T-helper 2 cell treated with Interferon-gamma antibody and Interleukin-4, amounts not matched to agents 100 ng/mL and 5 ng/mL, for 36 hours (primary cell): ENCODE measurements around the gene ULK4. TPM values are rescaled to one million over a fixed set of nuclear protein-coding genes. Genes with fewer than 3 reads are reported as not detected.
"Not testable (repeated sequence)": the region's sequence is repeated elsewhere in the genome, so short reads cannot be mapped to it uniquely, and the experiment has no call there.

Source experiments
- intact Hi-C: fragments of 100-400 bp; cut with micrococcal nuclease; formaldehyde crosslinking; loops from one replicate; pipeline ENCODE4 v1.15.1; 2023
- total RNA-seq: library from RNA; stranded (reverse); gene quantifications from 2 replicates; pipeline ENCODE4 v1.2.3, GENCODE V29; 2022

The ULK4 gene
- total RNA-seq, 1 donor from 2014 or later, result 14.2 TPM

DNA sequence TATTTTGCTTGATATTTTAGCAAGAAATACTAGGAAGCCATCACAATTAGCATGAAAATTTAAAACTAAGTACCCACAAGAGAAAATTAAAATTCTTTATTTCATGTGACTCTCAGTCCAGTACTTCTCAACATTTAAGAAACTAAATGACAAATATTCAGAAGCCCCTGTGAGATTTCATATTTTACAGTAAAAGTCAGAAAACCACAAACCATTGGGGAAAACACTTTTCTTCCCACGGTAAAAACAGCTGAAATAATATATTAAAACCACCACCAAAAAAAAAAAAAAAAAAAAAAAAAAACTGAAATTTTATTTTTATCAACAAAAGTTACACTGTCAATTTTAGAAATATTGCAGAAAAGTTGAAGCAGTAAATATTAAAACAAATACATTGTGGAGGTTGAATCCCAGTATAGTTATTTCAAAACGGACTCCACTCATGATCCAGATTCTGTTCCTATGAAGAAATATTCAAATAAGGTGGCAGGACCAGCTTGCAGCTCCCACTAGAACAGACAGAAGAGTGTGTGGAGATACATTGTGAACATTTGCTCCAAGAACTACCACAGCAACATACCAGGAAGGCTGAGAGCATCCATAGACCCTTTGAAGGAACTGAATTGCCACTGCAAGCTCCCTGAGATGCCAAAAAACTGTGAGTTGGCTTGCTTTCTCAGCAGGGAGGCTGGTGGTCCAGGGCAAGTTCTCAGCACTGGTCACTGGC lies 454.4 kb downstream of the ULK4 start:
- intact Hi-C loops, result no loop called here

DNA sequence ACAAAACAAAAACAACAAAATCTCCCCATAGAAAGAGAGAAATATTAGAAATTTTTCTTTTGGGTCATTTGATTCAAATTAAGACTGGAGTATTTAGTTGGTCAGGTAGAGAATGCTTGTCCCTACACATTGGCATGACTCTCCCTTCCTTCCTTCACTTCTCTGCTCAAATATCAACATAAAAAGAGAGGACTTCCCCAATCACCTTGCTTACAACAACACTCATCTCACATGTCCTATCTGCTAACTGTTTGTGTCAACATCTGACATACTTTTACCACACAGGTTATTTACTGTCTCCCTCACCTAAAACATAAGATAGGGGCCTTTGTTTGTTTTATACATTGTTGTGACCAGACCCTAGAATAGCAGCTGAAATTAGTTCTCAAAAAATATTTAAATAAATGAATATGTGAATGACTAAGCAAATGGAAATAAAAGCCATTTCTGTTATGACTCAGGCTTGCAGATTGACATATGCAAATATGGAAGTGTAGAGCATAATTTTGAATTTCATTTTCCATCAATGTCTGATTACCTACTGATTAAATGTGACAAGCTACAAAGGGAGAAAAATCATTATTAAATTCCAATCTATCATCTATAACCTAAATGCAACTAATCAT lies 457.8 kb downstream of the ULK4 start:
- intact Hi-C loops, result no loop called here

DNA sequence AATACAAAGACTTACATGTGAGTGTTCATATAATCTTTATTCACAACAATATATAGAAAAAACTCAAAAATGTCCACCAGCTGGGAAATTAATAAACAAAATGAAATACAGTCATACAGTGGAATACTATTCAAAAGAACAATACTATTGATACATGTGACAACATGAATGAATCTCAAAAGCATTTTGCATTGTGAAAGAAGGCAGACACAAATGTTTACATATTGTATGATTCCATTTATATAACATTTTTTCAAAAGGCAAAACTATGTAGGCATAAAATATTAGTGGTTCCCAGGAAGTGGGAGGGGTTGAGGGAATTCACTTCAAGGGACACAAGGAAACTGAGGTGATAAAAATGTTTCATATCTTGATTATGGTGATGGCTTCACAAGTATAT lies 459.4 kb downstream of the ULK4 start:
- intact Hi-C loops, result no loop called here

DNA sequence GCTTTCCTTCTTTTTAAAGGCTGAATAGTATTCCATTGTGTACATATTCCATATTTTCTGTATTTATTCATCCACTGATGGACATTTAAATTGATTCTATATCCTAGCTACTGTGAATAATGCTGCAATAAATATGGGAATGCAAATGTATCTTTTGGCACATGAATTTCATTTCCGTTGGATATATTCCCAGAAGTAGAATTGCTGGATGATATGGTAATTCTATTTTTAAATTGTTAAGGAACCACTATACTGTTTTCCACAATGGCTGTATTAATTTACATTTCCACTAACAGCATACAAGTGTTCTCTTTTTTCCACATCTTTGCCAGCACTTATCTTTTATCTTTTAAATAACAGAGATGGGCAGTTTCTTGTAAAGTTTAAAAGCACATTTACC lies 459.9 kb downstream of the ULK4 start:
- intact Hi-C loops, result no loop called here

DNA sequence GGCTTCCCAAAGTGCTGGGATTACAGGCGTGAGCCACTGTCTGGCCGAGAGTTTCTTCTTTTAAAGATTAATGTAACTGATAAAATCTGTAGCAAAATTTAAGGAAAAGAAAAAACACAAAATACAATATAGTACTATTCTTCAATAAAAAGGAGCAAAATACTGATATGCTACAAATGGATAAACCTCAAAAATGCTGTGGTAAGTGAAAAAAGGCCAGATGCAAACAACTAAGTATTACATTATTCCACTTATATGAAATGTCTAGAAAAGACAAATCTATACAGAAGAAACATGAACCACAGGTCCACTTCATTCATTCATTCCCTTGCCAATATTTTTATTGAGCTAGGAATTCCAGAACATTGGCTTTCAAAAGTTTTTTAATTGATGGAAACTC lies 463.1 kb downstream of the ULK4 start:
- intact Hi-C loops, result no loop called here

DNA sequence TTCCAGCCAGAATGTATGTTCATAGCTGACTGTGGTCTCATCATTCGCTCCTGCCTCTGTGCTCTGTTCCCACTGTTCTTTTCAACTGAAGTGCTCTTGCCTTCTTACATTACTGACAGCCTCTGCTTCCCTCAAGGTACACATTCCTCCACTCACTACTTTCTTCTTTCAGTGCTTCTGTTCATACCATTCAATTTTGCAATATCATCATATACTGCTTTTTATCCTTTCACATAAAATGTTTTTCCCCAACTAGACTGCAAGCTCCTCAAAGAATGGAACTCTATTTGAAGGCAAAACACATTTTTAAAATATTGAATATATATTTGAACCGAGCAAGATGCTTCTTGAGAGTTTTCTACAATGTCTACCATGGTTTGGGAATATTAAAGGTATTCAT lies 471.5 kb downstream of the ULK4 start:
- intact Hi-C loops, result no loop called here

DNA sequence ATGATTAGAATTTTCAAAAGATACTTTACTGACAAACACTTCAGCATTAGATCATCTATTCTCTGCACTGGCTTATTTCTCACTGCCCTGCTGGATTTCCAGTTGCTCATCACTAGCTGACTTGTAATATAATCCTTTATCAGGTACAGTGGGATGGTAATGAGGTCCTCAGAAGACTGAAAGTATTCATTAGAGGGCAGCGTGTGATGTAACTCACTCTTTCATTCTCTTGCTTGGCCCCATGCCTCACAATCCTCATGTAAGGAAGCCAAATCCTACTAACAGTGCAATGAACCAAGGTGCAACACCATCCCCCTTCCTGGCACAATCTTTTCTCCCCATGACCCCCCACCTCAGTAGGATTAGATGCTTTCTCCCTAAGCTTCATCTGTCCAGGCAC lies 472.7 kb downstream of the ULK4 start:
- intact Hi-C loops, result no loop called here

DNA sequence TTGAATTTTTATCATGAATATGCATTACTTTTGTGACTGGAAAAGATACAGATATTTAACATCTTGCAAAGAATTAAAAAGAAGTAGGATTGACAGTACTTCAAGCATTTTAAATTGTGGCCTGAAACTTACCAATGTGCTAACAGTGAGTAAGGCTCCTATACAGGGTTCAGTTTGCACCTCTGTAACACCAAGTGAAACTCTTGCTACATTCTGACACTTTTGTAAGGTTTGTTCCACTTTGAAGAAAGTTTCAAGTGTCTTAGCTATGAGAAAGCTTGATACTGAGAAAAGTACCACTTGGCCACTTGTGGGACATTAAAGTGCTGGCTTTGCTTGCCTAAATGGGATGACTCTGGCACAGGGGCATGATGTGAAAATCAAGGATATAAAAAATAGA lies 473.4 kb downstream of the ULK4 start:
- intact Hi-C loops, result no loop called here

DNA sequence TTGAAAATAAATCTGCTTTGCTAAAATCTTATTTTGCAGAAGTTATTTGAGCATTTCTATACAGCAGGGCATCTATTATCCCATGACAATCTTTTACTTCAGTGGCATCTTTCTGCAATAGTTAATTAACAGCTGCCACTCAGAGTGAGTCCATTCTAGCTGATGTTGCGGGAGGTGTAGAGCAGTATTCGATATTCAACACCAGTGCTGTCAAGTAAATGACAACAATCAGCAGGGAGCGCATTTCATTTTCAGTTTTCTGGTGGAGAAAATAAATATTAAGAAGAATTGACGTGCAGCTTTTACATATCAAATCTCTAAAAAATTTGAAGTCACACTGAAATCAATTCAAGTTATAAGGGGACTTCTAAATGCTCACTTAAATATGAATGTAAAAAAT lies 476.4 kb downstream of the ULK4 start:
- intact Hi-C loops, result no loop called here

DNA sequence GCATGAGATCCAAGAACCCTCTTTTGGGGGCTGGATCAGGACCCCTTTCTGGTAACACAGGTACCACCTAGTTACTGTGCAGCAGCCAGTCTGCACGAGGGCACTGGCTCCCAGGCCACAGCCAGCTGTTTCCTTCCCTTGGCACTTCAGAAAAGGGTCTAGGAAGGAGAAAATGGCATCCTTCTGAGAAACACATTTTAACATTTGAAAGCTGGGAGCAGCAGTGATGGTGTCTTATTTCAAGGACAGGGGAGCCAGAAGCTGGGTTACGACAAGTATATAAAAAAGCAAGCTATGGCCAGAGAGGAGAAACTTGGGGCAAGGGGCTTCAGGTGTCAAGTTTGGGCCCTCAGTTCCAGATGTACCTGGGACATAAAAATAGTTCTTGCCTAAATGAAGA lies 479.8 kb downstream of the ULK4 start:
- intact Hi-C loops, result no loop called here

DNA sequence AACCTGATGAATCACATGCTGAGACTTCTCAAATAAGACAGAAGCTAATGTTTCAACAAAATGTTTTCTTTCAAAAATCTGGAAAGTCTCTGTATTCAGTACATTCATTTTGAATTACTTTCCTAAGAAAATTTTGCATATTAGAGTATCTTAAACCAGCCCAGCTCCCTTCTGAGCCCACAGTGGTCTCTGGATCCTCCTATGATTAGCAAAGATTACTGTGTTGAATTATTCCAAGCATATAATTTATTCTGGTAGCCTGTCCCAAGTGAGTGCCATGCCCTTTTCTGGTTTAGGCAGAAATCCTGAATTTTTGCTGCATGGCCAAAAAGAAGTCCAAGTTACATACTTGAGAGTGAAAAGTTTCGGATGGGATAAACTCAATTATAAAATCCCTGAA lies 483.6 kb downstream of the ULK4 start:
- intact Hi-C loops, result no loop called here

DNA sequence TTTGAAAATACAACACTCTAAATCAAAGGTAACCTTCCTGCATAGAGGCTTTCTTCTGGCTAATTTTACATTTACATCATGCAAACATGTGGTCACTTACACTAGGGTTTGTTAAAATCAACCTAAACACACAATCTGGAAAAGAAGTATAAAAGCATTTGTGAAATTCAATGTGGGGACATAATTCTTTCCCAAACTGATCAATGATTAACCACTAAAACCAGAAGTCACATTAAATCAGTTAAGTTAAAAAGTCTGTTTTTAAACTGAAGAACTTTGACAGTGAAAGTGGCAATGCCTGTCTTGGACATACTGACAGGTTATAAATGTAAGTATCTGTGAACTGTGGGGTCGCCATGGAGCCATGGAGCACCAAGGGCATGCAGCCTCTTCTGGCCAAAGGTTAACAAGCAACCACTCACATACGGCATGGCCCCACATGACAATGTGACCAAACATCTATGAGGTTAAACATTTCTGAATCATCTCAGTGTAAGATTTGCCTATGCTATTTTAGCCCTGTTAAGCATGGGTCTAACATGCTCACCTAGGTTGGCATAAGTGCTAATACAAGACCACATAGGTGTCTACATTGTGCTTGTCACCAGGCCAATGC lies 484.4 kb downstream of the ULK4 start:
- intact Hi-C loops, result no loop called here

DNA sequence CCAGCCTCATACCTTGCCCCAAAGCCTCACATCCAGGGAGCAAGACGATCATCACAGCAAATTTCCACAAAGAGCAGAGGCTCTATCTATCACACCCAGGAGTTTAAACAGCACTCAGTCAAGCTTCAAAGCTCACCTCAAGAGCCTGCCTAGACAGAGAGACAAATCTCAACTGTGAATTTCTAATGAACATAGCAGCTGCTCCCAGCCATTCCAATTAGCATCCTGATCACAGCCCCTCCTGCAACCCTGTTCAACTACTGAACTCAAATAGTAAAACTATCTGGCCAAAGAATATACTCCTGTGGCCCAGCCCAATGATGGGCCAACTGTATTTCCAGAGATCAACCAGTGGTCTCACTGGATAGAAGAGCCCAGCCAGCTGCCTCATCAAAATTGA lies 492.8 kb downstream of the ULK4 start:
- intact Hi-C loops, result no loop called here

DNA sequence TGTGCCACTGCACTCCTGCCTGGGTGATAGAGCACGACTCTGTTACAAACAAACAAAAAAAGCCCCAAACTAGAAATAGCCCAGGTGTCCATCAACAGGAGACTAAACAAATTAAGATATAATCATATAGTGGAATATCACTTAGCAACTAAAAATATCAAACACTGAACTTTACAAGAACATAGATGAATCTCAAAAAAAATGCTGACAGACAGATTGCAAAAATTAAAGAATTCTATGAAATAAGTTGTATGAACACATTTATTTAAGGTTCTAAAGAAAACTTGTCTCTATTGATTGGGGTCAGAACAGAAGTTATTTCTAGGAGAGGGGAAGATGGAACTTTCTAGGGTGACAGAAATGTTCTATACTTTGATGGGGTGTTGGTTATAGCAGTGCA lies 494.4 kb downstream of the ULK4 start:
- intact Hi-C loops, result no loop called here

DNA sequence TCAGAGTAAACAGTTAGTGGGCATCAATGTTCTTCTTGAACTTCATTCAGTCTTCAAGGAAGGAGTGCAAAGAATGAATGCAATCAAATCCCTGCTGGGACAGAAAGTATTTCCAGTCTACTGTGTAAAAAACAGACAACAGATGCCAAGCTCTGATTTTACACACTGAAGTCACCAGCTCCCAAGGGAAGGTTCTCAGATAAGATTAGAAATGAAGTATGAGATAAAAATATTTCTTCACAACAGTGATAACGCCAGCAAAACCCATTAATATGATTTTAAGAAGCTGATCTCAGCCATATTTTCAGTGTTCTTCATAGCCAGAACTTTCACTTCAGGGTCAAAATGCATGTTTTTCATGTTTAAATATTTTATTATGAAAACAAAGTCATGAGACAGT lies 497.0 kb downstream of the ULK4 start:
- intact Hi-C loops, result no loop called here

DNA sequence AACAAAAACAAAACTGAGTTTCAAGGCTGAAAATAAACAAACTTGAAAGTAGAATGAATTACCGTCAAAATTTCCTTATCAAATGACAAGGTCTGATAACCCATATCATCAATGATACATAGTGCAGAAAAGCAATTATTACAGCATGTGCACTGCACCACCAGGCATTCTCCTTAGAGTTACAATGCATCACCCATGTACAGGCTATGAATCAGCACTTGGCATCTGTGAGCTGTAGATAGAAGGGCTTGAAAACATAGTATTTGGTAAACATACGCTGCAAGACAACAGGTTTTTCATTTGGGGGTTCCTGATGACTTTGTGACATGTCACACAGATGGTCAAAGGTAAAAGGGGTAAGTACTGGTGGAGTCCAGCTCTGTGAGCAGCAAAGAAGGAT lies 497.5 kb downstream of the ULK4 start:
- intact Hi-C loops, result no loop called here

DNA sequence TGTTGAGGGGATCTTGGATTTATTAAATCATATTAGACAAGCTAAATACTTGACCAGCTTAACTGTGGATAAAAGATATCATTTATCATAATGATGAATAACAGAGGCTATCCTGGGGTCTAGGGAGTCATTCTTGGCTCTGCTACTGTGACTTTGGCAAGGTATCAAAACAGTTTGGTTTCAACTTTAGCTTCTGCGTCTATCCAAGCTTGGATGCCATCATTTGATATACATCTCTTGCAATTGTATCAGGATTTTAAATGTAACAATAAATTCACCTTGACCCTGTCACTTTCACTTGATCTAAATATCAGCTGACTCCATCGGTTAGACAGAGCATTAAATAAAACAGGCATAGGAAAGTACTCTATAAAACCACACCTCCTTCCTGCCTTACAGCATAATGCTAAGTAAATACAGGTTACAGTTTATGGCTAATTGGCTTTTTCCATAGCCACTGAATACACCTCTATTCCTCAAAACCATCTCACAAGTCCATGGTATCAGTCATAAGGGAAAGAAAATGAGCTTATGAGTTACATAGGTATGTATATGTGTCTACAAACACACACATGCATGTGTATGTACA lies 499.7 kb downstream of the ULK4 start:
- intact Hi-C loops, result no loop called here

DNA sequence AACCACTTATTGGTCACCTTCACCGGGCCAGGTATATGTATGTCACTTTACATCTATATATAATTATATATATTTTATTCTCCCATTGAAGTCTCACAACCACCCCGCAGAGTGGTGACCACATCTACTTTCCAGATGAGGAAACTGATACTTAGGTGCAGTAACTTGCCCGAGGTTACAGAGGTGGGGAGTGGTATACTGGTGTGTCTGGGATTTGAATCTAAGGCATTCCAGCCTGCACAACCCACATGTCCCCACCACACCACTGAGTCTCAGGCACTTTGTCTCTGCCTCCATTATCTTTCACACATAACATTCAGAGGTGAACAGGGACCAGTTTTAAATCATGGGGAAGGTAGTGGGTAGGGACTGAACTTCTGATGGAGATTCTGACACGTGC lies 501.2 kb downstream of the ULK4 start:
- intact Hi-C loops, result no loop called here

DNA sequence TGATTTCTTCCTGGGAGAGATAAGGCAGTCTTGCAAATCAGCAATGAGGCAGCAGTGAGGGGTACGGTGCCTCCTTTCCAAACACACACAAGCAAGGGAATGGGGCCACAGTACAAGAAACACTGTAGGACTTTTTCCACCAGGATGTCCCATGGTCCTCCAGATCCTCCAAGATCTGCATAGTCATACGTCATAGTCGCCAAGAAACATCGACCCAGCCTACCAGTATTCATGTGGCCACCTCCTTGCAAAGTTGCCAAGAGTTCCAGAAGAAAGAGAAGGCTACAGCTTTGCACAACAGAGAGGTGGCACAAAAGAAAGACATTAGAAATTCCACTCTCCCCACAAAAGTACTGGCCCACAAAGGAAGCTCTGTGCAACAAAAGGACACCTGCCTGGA lies 504.7 kb downstream of the ULK4 start:
- intact Hi-C loops, result no loop called here

DNA sequence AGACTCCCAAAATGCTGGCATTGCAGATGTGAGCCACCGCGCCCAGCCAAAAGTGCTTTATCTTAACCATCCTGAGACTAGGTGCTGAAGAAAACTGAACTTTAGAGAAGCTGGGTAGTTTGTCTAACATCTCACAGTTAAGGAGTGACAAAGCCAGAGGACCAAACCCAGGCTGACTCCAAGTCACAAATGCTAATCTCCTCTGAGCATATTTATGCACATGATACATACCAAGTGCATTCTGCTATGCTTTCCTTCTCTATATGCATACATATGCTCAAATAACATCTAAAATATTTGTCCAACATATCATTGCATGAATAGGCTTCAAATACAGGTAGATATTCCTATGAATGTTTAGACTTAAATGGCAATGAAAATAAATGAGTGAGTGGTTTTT lies 505.7 kb downstream of the ULK4 start:
- intact Hi-C loops, result no loop called here

DNA sequence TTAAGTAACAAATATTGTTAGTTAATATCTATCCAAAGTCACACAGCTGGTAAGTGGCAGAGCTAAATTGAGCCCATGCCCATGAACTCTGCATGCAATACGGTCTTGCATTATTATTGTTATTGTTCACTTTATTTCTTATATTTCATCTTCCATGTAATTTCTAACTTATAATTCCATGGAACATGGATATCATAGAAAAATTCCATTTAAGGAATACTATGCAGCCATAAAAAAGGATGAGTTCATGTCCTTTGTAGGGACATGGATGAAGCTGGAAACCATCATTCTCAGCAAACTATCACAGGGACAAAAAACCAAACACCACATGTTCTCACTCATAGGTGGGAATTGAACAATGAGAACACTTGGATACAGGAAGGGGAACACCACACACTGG lies 508.3 kb downstream of the ULK4 start:
- intact Hi-C loops, result not testable (repeated sequence)

DNA sequence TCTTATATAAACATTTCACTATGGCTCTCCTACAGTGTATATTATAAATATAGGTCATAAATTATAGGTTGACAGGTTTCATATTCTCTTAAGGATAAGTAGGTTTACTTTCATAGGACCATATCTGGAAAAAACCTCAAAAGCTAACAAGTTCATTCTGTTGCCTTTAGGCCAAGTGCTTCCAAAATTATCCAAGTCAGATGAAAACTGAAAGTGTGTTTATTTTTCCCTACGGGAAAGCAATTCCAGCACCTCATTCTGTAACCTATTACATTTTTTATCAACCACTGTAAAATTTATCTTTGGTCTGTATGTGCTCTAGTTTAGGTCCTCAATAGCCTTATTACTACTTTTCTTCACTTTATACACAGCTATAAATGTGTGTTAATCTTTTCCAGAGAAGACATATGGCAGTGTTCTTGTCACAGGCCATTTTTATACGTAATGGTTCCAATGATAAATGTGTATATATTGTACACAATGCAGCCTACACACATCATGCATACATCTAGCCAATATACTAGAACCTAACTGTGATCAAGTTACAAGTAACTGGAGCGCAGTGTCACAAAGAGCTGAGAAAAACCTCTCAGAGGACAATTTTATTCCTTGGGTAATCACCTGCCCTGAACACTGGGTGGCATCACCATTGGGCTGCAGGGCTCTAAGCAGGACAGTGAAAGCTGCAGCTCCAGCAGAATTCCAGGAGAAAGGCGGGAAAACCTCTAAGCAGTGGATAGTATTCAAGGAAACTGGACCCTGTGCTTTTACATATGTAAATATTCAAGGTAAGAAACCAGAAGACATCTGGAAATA lies 511.3 kb downstream of the ULK4 start:
- intact Hi-C loops, result no loop called here
